Activated effector memory CD4-positive, alpha-beta T cell treated with anti-CD3 and anti-CD28 coated beads, Interleukin-2, amount 50 U/mL, for 16 hours (primary cell): ENCODE data around the gene NR2E3.

ENCODE experiments used
- DNase-seq: peaks from one replicate; pipeline ENCODE4 v3.0.0-alpha.2; 2020

The NR2E3 gene

GRCh38 chr15:71792521-71792920 lies 17.8 kb upstream of the NR2E3 start:
- DNase-seq = no peak

DNA sequence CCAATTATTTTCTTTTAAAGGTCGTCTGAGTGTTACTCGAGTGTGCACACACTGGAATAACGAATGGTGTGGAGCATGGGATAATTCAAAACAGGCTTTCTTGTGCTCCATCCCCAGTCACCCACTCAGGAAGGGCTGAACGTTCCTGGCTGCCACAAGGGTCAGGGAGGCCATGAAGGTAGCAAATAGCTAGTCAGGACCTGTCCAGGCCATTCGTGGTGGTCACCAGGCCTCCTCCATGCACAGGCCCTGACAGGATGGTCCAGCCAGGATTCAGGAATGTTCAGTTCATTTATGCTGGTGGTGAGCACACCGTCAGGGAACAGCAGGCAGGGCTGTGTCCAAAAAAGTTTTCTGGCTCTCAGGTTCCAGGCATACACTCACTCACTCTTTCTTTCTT lies 11.7 kb upstream of the NR2E3 start:
- DNase-seq = no peak

DNA sequence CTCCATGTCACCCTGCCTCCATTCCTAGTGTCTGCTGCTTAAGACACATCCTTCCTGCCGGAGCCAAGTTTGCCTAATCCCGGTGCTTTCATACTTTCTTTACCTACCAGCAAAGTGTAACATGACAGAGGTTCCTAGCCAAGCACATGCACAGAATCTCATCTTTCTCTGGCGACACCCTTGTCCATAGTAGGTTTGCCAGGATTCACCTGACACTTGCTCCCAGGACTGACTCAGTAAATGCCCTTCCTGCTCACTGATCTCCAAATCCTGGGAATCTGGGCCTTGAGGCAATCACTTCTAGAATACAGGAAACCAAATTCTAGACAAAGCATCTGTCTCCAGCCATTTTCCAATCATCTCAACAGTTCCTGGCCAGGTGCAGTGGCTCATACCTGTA lies 10.2 kb upstream of the NR2E3 start:
- no peak for DNase-seq

DNA sequence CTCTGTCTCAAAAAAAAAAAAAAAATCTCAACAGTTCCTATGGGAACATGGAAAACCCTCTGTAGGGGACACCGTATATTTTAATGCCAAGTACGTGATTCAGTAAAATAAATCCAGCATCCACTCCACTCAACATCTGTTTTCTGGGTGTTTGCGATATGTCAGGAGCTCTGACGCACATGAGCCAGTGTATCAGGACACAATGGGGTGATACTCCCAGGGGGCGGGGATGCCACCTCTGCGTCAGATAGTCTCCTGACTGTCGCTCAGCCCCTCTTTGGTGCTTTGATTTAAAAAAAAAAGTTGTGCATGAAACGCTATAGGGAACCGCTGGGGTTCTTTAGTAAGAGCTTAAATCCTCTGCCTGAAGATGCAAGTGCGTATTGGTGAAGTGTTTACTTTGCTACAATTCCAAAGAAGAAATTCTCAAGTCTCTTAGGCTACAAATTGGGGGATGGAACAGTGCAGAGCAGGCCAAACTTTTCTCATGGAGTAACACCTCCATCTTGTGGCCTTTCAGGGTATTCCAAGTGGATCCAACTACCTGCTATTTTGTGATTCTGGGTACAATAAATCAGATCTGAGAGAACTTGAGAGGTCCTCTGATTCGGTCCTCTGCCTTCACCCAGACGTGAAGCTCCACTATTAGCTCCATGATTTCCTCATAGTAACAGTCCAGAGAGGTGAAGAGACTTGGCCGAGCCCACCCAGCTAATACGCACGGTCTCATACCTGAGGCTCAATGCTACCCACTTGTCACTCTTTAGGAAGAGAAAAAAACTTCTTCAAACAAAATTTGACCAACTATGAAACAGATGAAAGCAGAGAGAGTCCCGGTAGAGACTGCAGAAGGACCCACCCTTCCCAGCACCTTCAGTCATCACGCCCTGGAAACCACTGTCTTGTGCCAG lies 9.3 kb upstream of the NR2E3 start:
- no peak for DNase-seq

DNA sequence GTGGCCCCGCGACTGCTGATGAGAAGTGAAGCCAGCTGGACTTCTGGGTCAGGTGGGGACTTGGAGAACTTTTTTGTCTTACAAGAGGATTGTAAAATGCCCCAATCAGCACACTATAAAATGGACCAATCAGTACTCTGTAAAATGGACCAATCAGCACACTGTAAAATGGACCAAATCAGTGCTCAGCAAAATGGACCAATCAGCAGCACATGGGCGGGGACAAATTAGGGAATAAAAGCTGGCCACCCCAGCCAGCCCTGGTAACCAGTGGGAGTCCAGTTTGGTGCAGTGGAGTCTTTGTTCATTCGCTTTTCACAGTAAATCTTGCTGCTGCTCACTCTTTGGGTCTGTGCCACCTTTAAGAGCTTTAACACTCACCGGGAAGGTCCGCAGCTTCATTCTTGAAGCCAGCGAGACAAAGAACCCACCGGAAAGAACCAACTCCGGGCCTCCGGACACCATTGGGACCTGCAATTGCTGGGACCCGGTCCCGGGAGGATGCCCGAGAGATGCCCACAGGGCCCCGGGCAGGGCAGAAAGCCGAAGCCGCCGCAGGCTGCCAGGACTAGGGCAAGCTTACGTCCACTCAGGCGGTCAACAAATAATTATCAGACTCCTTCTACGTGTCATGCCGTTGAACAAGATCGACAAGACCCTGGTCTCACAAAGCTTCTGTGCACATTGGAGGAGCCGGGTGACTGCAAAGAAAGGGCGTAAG lies 8.3 kb upstream of the NR2E3 start:
- no peak for DNase-seq

DNA sequence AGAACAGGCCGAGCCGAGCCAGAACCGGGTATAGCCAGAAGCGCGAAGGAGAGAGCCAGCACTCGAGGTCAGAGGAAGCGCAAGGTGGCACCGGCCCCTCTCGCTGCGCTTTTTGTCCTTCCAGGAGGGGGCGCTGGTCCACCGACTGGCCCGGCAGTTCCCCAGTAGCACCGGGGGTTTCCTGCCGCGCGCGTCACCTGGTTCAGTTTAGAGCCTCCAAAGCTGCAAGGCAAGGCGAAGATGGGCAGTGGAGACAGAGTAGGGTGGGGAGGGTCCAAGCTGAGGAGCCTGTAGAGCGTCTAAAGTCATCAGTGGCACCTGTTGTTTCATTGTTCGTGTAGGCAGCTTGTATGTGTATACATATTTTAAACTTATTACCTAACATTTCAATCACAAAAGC lies 7.6 kb upstream of the NR2E3 start:
- DNase-seq = no peak

DNA sequence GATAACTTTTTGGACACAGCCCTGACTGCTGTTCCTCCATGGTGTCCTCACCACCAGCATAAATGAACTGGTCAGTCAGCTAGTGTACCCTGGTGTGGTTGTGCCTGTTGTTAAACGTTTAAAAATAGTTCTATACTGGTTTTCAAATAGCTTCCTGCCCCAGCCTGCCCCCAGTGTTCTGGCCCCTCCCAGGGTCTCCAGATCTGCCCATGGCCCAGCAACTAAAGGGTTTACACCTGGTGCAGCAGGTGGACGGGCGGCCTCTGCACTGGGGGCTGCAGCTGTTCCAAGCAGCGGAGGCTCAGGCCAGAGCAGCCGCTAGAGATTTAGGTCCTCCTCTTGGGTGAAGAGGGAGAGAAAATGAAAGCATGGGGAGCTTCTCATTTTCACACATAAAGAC lies 6.1 kb upstream of the NR2E3 start:
- DNase-seq = no peak

GRCh38 chr15:71804695-71805470 lies 5.5 kb upstream of the NR2E3 start:
- no peak for DNase-seq

GRCh38 chr15:71806452-71806931 lies 3.9 kb upstream of the NR2E3 start:
- no peak for DNase-seq

GRCh38 chr15:71807125-71807629 lies 3.2 kb upstream of the NR2E3 start:
- DNase-seq = no peak

DNA sequence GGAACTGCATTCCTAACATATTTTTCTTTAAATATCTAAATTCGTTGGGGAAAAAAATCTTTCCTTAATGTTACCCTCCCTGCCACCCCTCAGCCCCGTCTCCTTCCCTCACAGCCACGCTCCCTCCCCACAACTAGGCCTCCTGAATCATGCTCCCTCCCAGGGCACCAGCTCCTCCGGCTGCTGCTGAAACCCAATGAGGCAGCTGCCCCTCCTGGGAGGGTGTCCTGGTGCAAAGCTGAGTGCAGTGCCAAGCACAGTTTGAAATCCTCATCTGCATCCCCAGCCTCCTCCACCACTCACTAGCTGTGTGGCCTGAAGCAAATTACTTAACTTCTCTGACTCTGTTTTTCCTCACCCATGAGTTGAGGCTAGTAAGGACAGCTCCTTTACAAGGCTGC lies 2.7 kb upstream of the NR2E3 start:
- DNase-seq = no peak

DNA sequence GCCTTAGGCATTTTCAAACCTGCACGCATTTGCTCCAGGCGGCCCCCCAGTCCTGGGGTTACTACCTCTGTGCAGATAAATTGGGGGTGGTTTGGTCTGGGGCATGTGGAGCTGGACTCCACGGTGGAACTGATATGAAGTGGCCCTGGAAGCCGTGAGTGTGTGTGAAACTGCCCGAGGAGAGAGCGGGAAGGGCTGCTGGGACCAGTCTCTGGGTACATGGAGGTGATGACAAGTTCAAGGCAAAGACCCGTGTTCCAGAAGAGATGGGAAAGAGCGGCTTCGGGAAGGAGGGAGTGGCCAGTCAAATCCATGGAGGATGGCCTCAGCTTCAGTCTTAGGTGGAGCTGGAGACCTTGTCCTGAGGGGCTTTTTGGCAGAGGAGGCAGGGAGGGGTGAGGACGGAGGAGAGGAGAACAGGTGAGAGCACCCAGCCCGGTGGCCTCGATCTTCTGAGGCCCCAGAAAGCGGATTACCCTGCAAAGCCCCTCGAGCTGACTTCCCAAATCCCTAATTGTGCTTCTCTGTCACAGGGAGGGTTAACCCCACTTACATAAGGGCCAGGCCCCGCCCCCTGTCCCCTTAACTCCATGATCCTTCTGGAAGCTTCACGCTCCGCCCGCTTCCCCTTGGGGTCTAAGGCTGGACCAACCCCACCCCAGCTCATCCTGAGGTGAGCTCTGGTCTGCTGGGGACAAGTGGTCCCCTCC lies 1.9 kb upstream of the NR2E3 start:
- DNase-seq = no peak

GRCh38 chr15:71809346-71809745 lies 1.0 kb upstream of the NR2E3 start:
- DNase-seq = no peak

GRCh38 chr15:71811036-71811736 lies 832 bp downstream of the NR2E3 start:
- no peak for DNase-seq

GRCh38 chr15:71811752-71812735 lies 1.7 kb downstream of the NR2E3 start:
- no peak for DNase-seq

DNA sequence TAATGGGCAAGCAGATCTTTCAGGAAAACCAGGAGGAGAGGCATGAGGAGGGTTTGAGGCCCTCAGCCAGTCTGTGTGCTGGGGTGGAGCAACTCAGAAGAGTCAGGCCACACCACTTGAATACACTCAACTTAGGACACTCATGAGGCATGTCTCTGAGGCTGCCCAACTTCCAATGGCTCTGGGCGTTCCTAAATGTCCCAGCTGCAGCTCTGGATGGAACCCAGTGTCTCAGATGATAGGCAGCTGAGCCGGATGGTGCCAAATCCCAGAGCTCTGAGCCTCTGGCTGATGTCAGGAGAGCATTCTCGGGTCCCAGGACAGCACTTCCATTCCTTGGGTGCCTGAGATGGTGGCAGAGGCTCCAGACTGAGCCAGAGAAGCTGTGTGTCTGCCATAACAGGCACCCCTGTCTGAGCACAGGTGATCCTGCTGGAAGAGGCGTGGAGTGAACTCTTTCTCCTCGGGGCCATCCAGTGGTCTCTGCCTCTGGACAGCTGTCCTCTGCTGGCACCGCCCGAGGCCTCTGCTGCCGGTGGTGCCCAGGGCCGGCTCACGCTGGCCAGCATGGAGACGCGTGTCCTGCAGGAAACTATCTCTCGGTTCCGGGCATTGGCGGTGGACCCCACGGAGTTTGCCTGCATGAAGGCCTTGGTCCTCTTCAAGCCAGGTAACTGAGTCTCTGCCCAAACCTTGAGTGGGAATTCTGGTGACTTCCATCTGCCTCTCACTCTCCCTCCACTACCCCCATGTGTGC lies 2.8 kb downstream of the NR2E3 start:
- no peak for DNase-seq

- no peak for DNase-seq
These were observed 3.5 kb downstream of the NR2E3 start for GRCh38 chr15:71813723-71814470.

DNA sequence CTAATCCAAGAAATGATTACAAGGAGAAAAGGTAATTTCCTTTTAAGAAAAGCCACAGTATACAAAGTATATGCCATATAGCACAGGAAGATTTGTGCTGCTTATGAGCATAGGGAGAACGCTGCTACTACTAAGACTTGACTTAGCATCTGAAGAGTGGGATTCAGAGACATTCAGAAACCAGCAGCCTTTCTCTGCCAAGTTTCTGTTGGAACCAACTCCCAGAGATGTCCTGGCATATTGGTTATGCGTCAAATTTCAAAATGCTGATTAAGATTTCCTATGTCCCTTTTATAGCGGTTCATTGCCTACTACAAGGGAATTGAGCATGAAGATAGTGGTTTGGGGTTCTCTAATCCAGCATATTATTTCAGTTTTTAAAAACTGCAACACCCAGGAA lies 4.9 kb downstream of the NR2E3 start:
- no peak for DNase-seq

GRCh38 chr15:71817351-71817750 lies 7.0 kb downstream of the NR2E3 start:
- no peak for DNase-seq
